Mesendoderm (in vitro differentiated cells): Measurements from ENCODE around the gene LLCFC1.

Experiments
- DNase-seq: peaks from one replicate; pipeline ENCODE4 v3.0.0; 2013
- H2AK5ac ChIP-seq: 2 replicates; pipeline ENCODE4 v1.6.1; 2013; ENCODE audit warnings: low read length, inconsistent platforms
- H2BK120ac ChIP-seq: 2 replicates; pipeline ENCODE4 v1.6.1; 2013; ENCODE audit warnings: low read depth, mild to moderate bottlenecking, low read length, moderate library complexity, mixed read lengths
- H2BK15ac ChIP-seq: replicated peaks from 2 replicates; pipeline ENCODE4 v1.6.1; 2013; ENCODE audit warnings: low read depth, mild to moderate bottlenecking, moderate library complexity
- H2BK5ac ChIP-seq: 2 replicates; pipeline ENCODE4 v1.6.1; 2013; ENCODE audit warnings: low read length, inconsistent platforms
- H3K18ac ChIP-seq: 2 replicates; pipeline ENCODE4 v1.6.1; 2013; ENCODE audit warnings: mild to moderate bottlenecking, low read length, mixed read lengths
- H3K23ac ChIP-seq: one replicate; pipeline ENCODE4 v1.6.1; 2013; ENCODE audit warnings: low read length
- H3K27ac ChIP-seq: 2 replicates; pipeline ENCODE4 v1.5.1; 2013; ENCODE audit warnings: low read depth, mild to moderate bottlenecking, inconsistent platforms, low read length, moderate library complexity
- H3K27me3 ChIP-seq: 2 replicates; pipeline ENCODE4 v1.6.1; 2013; ENCODE audit warnings: low read length, control low read depth, mild to moderate bottlenecking, inconsistent platforms; ENCODE audit not compliant: insufficient read depth, poor library complexity
- H3K36me3 ChIP-seq: 2 replicates; pipeline ENCODE4 v1.6.1; 2013; ENCODE audit warnings: low read length, inconsistent platforms; ENCODE audit not compliant: control insufficient read depth, insufficient read depth
- H3K4ac ChIP-seq: one replicate; pipeline ENCODE4 v1.6.1; 2013; ENCODE audit warnings: low read depth, mild to moderate bottlenecking, low read length, moderate library complexity
- H3K4me1 ChIP-seq: 2 replicates; pipeline ENCODE4 v1.6.1; 2013; ENCODE audit warnings: low read depth, low read length, inconsistent platforms; ENCODE audit not compliant: control insufficient read depth
- H3K4me2 ChIP-seq: 2 replicates; pipeline ENCODE4 v1.6.1; 2013; ENCODE audit warnings: low read length
- H3K4me3 ChIP-seq: 2 replicates; pipeline ENCODE4 v1.5.1; 2013; ENCODE audit warnings: mild to moderate bottlenecking, low read length
- H3K56ac ChIP-seq: one replicate; pipeline ENCODE4 v1.6.1; 2013; ENCODE audit warnings: low read length
- H3K79me1 ChIP-seq: 2 replicates; pipeline ENCODE4 v1.6.1; 2013; ENCODE audit warnings: low read length, inconsistent platforms
- H3K79me2 ChIP-seq: 2 replicates; pipeline ENCODE4 v1.6.1; 2013; ENCODE audit warnings: mild to moderate bottlenecking, low read length; ENCODE audit not compliant: control insufficient read depth, insufficient read depth
- H3K9ac ChIP-seq: 2 replicates; pipeline ENCODE4 v1.6.1; 2013; ENCODE audit warnings: low read length, inconsistent platforms
- H4K5ac ChIP-seq: one replicate; pipeline ENCODE4 v1.6.1; 2013; ENCODE audit warnings: low read length
- H4K8ac ChIP-seq: one replicate; pipeline ENCODE4 v1.6.1; 2013; ENCODE audit warnings: low read depth, mild to moderate bottlenecking, control low read depth, low read length, moderate library complexity
- WGBS: extraction: QIAGEN DNeasy Blood & Tissue Kit; methylation state at CpG from one replicate; pipeline ENCODE4 v1.1.7; 2013; ENCODE audit warnings: low lambda C conversion rate, missing lambda C conversion rate; ENCODE audit not compliant: insufficient coverage; ENCODE audit errors: extremely low coverage; 5-methylcytosine and 5-hydroxymethylcytosine counted together

Gene LLCFC1

GRCh38 chr7:142913051-142913450 lies 26.2 kb upstream of the LLCFC1 start:
- no peak overlapping the region for H3K4me3 ChIP-seq
- H3K79me1 ChIP-seq = no peaks in the 10 kb centered on the region
- H2AK5ac ChIP-seq = no peak overlapping the region
- DNase-seq = no peak
- H3K56ac ChIP-seq = no peak overlapping the region
- H3K4me2 ChIP-seq = no peak overlapping the region
- no peak overlapping the region for H4K8ac ChIP-seq
- H3K27me3 ChIP-seq = no peaks in the 10 kb centered on the region
- no peak overlapping the region for H3K4ac ChIP-seq
- no peaks in the 10 kb centered on the region for H3K79me2 ChIP-seq
- H3K4me1 ChIP-seq = no peaks in the 10 kb centered on the region
- H3K23ac ChIP-seq = no peak overlapping the region
- no peaks in the 10 kb centered on the region for H3K36me3 ChIP-seq
- H4K5ac ChIP-seq = no peak overlapping the region
- no CpG with 5 or more reads among the region's 3 CpGs for WGBS
- no peak overlapping the region for H2BK120ac ChIP-seq
- H2BK5ac ChIP-seq = no peak overlapping the region
- H3K9ac ChIP-seq = no peak overlapping the region
- H2BK15ac ChIP-seq = no peak overlapping the region
- no peak overlapping the region for H3K18ac ChIP-seq
- H3K27ac ChIP-seq = no peak overlapping the region

- Histone ChIP-seq H3K27ac (no peak overlapping the region), H3K9ac (no peak overlapping the region), H3K56ac (no peak overlapping the region), H3K36me3 (no peaks in the 10 kb centered on the region), H3K18ac (no peak overlapping the region), H3K4ac (no peak overlapping the region), H2BK5ac (no peak overlapping the region), H2AK5ac (no peak overlapping the region), H3K4me1 (no peaks in the 10 kb centered on the region), H3K79me1 (no peaks in the 10 kb centered on the region), H3K23ac (no peak overlapping the region), H2BK15ac (no peak overlapping the region), H3K27me3 (no peaks in the 10 kb centered on the region), H3K79me2 (no peaks in the 10 kb centered on the region), H3K4me3 (no peak overlapping the region), H4K5ac (no peak overlapping the region), H2BK120ac (no peak overlapping the region), H3K4me2 (no peak overlapping the region), H4K8ac (no peak overlapping the region)
- no CpG with 5 or more reads among the region's 2 CpGs for WGBS
- DNase-seq = no peak
These were observed 25.7 kb upstream of the LLCFC1 start for GRCh38 chr7:142913566-142913965.

- Histone ChIP-seq H3K18ac (no peak overlapping the region), H3K4ac (no peak overlapping the region), H2AK5ac (no peak overlapping the region), H2BK120ac (no peak overlapping the region), H3K36me3 (no peaks in the 10 kb centered on the region), H4K8ac (no peak overlapping the region), H4K5ac (no peak overlapping the region), H3K79me2 (no peaks in the 10 kb centered on the region), H3K4me3 (no peak overlapping the region), H3K23ac (no peak overlapping the region), H3K9ac (no peak overlapping the region), H3K27me3 (no peaks in the 10 kb centered on the region), H3K79me1 (no peaks in the 10 kb centered on the region), H2BK15ac (no peak overlapping the region), H3K27ac (no peak overlapping the region), H3K4me1 (no peaks in the 10 kb centered on the region), H2BK5ac (no peak overlapping the region), H3K4me2 (no peak overlapping the region), H3K56ac (no peak overlapping the region)
- no peak for DNase-seq
- WGBS = no CpG with 5 or more reads among the region's 1 CpG
These were observed 25.2 kb upstream of the LLCFC1 start for GRCh38 chr7:142914121-142914520.

- no peak overlapping the region for H4K5ac ChIP-seq
- WGBS = no CpG with 5 or more reads among the region's 8 CpGs
These were observed 24.0 kb upstream of the LLCFC1 start for GRCh38 chr7:142915315-142915714.

GRCh38 chr7:142916508-142916907 lies 22.8 kb upstream of the LLCFC1 start:
- H2BK15ac ChIP-seq = no peak overlapping the region
- no peak overlapping the region for H2BK5ac ChIP-seq
- H3K4me2 ChIP-seq = no peak overlapping the region
- H3K27ac ChIP-seq = no peak overlapping the region
- no peak overlapping the region for H2AK5ac ChIP-seq
- H3K23ac ChIP-seq = no peak overlapping the region
- no CpG with 5 or more reads among the region's 2 CpGs for WGBS
- H4K8ac ChIP-seq = no peak overlapping the region
- no peaks in the 10 kb centered on the region for H3K27me3 ChIP-seq
- no peak overlapping the region for H4K5ac ChIP-seq
- no peak overlapping the region for H3K18ac ChIP-seq
- no peaks in the 10 kb centered on the region for H3K4me1 ChIP-seq
- no peaks in the 10 kb centered on the region for H3K79me2 ChIP-seq
- no peak overlapping the region for H3K4me3 ChIP-seq
- DNase-seq = no peak
- no peak overlapping the region for H3K9ac ChIP-seq
- no peak overlapping the region for H2BK120ac ChIP-seq
- no peaks in the 10 kb centered on the region for H3K36me3 ChIP-seq
- no peaks in the 10 kb centered on the region for H3K79me1 ChIP-seq
- H3K4ac ChIP-seq = no peak overlapping the region
- H3K56ac ChIP-seq = no peak overlapping the region

More at GRCh38 chr7:142915315-142915714, 24.0 kb upstream of the LLCFC1 start:
- Histone ChIP-seq H3K4me1 (no peaks in the 10 kb centered on the region), H3K18ac (no peak overlapping the region), H3K27me3 (no peaks in the 10 kb centered on the region), H3K36me3 (no peaks in the 10 kb centered on the region), H2BK15ac (no peak overlapping the region), H2AK5ac (no peak overlapping the region), H3K27ac (no peak overlapping the region), H3K4me3 (no peak overlapping the region), H3K4me2 (no peak overlapping the region), H3K9ac (no peak overlapping the region), H2BK120ac (no peak overlapping the region), H3K79me1 (no peaks in the 10 kb centered on the region), H3K79me2 (no peaks in the 10 kb centered on the region), H2BK5ac (no peak overlapping the region), H4K8ac (no peak overlapping the region), H3K23ac (no peak overlapping the region), H3K4ac (no peak overlapping the region), H3K56ac (no peak overlapping the region)
- no peak for DNase-seq

- no peak overlapping the region for H3K56ac ChIP-seq
- H4K8ac ChIP-seq = no peak overlapping the region
- H2AK5ac ChIP-seq = no peak overlapping the region
- no peak for DNase-seq
- no peak overlapping the region for H3K27ac ChIP-seq
- H3K4me1 ChIP-seq = no peaks in the 10 kb centered on the region
- no peak overlapping the region for H2BK15ac ChIP-seq
- no peak overlapping the region for H4K5ac ChIP-seq
- no peak overlapping the region for H3K9ac ChIP-seq
- H3K79me1 ChIP-seq = no peaks in the 10 kb centered on the region
- no peak overlapping the region for H3K4me3 ChIP-seq
- H3K27me3 ChIP-seq = no peaks in the 10 kb centered on the region
- H3K4ac ChIP-seq = no peak overlapping the region
- no peaks in the 10 kb centered on the region for H3K36me3 ChIP-seq
- H3K23ac ChIP-seq = no peak overlapping the region
- H3K79me2 ChIP-seq = no peaks in the 10 kb centered on the region
- no peak overlapping the region for H3K18ac ChIP-seq
- H3K4me2 ChIP-seq = no peak overlapping the region
- no CpG with 5 or more reads among the region's 3 CpGs for WGBS
- no peak overlapping the region for H2BK120ac ChIP-seq
- H2BK5ac ChIP-seq = no peak overlapping the region
These were observed 21.8 kb upstream of the LLCFC1 start for GRCh38 chr7:142917447-142917846.
